ENCODE data around the gene GLRX.
A peak's percentile ranks its signal among the peaks of the same experiment; 100 is the strongest.

GLRX gene

GRCh38 chr5:95810305-95811125 lies 12.0 kb downstream of the GLRX start:
- Mint-ChIP-seq H3K27ac (peak overlapping the region; percentile 66), H3K4me1 (peaks cover 77% of the 10 kb centered on the region), H3K9me3 (no peaks in the 10 kb centered on the region), H3K27me3 (no peaks in the 10 kb centered on the region), H3K36me3 (peaks cover 13% of the 10 kb centered on the region), H3K4me3 (peak overlapping the region; percentile 79)

- Mint-ChIP-seq H3K4me3 (peak overlapping the region; percentile 79), H3K4me1 (peaks cover 67% of the 10 kb centered on the region), H3K9me3 (no peaks in the 10 kb centered on the region), H3K27me3 (no peaks in the 10 kb centered on the region), H3K27ac (peak overlapping the region; percentile 92), H3K36me3 (peaks cover 12% of the 10 kb centered on the region)
These were observed 13.0 kb downstream of the GLRX start for GRCh38 chr5:95809414-95809960.

GRCh38 chr5:95808686-95809413 lies 13.7 kb downstream of the GLRX start:
- Mint-ChIP-seq H3K36me3 (peaks cover 10% of the 10 kb centered on the region), H3K27me3 (no peaks in the 10 kb centered on the region), H3K4me3 (peak overlapping the region; percentile 79), H3K4me1 (peaks cover 60% of the 10 kb centered on the region), H3K27ac (peak overlapping the region; percentile 92), H3K9me3 (no peaks in the 10 kb centered on the region)

DNA sequence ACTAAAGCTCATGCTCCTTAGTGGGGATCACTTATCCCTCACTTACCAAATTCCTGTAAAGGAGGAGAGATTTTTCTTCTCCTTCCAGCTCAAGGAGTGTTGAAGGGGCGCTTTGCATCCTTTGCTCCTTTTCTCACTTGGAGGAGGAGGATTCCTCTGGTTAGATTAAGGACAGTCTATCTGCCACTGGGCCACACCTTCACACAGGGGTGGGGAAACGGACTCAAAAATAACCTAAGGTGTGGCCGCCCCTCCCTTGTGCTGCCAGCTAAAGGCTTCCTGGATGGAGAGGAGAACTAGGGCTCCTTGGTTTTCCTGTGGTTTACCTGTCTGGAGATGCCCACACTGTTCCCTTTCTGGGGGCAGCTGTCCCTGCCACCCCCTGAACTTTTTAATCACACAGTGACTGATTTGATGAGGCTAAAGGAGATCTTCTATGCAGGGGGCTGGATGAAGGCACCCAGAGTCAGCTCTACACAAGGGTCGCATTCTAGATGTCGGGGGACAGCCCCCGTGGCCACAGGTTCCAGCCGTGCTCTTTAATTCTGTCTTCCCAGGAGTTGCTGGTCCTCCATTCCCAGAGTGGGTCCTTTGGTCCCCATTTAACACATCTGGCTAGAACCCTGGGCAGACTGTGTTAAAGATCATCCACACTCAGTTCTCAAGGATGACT lies 14.4 kb downstream of the GLRX start:
- H3K27ac Mint-ChIP-seq, result peak overlapping the region; percentile 92
- peaks cover 6% of the 10 kb centered on the region for H3K36me3 Mint-ChIP-seq
- H3K4me3 Mint-ChIP-seq, result peak overlapping the region; percentile 79
- H3K9me3 Mint-ChIP-seq, result no peaks in the 10 kb centered on the region
- peaks cover 56% of the 10 kb centered on the region for H3K4me1 Mint-ChIP-seq
- no peaks in the 10 kb centered on the region for H3K27me3 Mint-ChIP-seq

DNA sequence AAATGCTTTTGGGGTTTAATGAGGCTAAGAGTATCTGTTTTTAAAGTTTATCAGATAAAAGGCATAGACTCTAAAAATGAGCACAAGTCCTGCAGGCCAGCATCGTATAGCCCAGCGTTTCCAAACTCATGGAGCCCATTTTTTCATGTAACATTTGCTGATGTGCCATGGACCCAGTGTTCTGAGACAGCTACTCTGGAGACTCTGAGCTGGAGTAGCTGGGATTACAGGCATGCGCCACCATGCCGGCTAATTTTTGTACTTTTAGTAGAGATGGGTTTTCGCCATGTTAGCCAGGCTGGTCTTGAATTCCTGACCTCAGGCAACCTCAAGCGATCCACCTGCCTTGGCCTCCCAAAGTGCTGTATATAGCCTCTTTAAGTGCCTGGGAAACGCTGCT lies 15.8 kb downstream of the GLRX start:
- Mint-ChIP-seq H3K27me3 (no peaks in the 10 kb centered on the region), H3K27ac (no peak overlapping the region), H3K9me3 (no peaks in the 10 kb centered on the region), H3K4me1 (peaks cover 42% of the 10 kb centered on the region), H3K36me3 (peaks cover 3% of the 10 kb centered on the region), H3K4me3 (no peak overlapping the region)

- Mint-ChIP-seq H3K27ac (no peak overlapping the region), H3K9me3 (no peaks in the 10 kb centered on the region), H3K27me3 (no peaks in the 10 kb centered on the region), H3K4me3 (no peak overlapping the region), H3K36me3 (peaks cover 3% of the 10 kb centered on the region), H3K4me1 (peaks cover 25% of the 10 kb centered on the region)
These were observed 17.6 kb downstream of the GLRX start for GRCh38 chr5:95804736-95805539.

GRCh38 chr5:95803271-95804148 lies 19.0 kb downstream of the GLRX start:
- H3K36me3 Mint-ChIP-seq, result peaks cover 3% of the 10 kb centered on the region
- peaks cover 11% of the 10 kb centered on the region for H3K4me1 Mint-ChIP-seq
- H3K27me3 Mint-ChIP-seq, result no peaks in the 10 kb centered on the region
- H3K4me3 Mint-ChIP-seq, result no peak overlapping the region
- H3K27ac Mint-ChIP-seq, result no peak overlapping the region
- H3K9me3 Mint-ChIP-seq, result no peaks in the 10 kb centered on the region

GRCh38 chr5:95801961-95802360 lies 20.6 kb downstream of the GLRX start:
- peaks cover 3% of the 10 kb centered on the region for H3K36me3 Mint-ChIP-seq
- no peak overlapping the region for H3K4me3 Mint-ChIP-seq
- no peaks in the 10 kb centered on the region for H3K27me3 Mint-ChIP-seq
- no peak overlapping the region for H3K27ac Mint-ChIP-seq
- no peaks in the 10 kb centered on the region for H3K9me3 Mint-ChIP-seq
- H3K4me1 Mint-ChIP-seq, result no peaks in the 10 kb centered on the region

DNA sequence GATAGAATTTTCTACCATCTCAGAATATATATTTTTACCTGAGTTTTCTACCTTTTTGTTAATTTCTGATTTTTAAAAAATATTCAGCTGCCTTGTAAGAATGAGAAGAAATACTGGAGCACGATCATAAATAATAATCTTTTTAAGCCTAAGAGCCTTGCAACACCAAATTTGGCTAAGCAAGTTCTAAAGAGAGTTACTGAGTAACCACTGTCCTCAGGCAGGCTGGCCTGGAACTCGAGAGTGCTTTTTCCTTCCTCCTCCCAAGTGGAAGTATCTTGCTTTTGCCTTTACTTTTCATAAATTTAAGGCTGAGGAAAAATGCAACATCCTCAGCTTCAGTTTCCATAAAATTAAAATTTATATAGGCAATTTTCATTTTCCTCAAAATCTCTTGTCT lies 21.0 kb downstream of the GLRX start:
- H3K9me3 Mint-ChIP-seq, result no peaks in the 10 kb centered on the region
- H3K4me3 Mint-ChIP-seq, result no peak overlapping the region
- peaks cover 3% of the 10 kb centered on the region for H3K36me3 Mint-ChIP-seq
- H3K27me3 Mint-ChIP-seq, result no peaks in the 10 kb centered on the region
- no peak overlapping the region for H3K27ac Mint-ChIP-seq
- H3K4me1 Mint-ChIP-seq, result no peaks in the 10 kb centered on the region

- Mint-ChIP-seq H3K4me1 (no peaks in the 10 kb centered on the region), H3K27ac (no peak overlapping the region), H3K27me3 (no peaks in the 10 kb centered on the region), H3K4me3 (no peak overlapping the region), H3K36me3 (peaks cover 3% of the 10 kb centered on the region), H3K9me3 (no peaks in the 10 kb centered on the region)
These were observed 22.0 kb downstream of the GLRX start for GRCh38 chr5:95800553-95800952.

DNA sequence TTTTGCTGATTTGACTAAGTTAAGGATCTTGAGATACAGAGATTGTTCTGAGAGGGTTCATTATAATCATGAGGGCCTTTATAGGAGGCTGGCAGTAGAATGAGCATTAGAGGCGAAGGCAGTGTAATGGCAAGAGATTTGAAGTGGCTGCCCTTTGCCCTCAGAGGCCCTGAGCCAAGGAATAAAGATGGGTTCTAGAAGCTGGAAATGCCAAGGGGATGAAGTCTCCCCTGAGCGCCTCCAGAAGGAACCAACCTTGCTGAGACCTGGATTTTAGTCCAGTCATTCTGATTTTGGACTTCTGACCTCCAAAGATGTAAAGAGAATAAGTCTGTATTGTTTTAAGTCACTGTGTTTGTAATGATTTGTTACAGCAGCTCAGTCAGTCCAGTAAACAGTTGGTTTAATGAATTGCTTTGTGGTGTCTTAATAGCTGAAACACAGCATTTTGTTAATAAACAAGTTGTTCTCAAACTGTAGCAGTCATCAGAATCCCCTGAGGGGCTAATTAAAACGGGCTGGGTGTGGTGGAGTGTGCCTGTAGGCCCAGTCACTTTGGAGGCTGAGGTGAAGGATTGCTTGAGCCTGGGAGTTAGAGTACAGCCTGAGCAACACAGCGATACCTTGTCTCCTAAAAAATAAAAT lies 23.2 kb downstream of the GLRX start:
- Mint-ChIP-seq H3K4me3 (no peak overlapping the region), H3K36me3 (peaks cover 2% of the 10 kb centered on the region), H3K27ac (no peak overlapping the region), H3K9me3 (no peaks in the 10 kb centered on the region), H3K4me1 (no peaks in the 10 kb centered on the region), H3K27me3 (no peaks in the 10 kb centered on the region)

- Mint-ChIP-seq H3K4me1 (no peaks in the 10 kb centered on the region), H3K36me3 (no peaks in the 10 kb centered on the region), H3K9me3 (no peaks in the 10 kb centered on the region), H3K27ac (no peak overlapping the region), H3K4me3 (no peak overlapping the region), H3K27me3 (no peaks in the 10 kb centered on the region)
These were observed 24.0 kb downstream of the GLRX start for GRCh38 chr5:95798545-95798944.

GRCh38 chr5:95798048-95798447 lies 24.5 kb downstream of the GLRX start:
- H3K4me1 Mint-ChIP-seq, result no peaks in the 10 kb centered on the region
- no peak overlapping the region for H3K27ac Mint-ChIP-seq

DNA sequence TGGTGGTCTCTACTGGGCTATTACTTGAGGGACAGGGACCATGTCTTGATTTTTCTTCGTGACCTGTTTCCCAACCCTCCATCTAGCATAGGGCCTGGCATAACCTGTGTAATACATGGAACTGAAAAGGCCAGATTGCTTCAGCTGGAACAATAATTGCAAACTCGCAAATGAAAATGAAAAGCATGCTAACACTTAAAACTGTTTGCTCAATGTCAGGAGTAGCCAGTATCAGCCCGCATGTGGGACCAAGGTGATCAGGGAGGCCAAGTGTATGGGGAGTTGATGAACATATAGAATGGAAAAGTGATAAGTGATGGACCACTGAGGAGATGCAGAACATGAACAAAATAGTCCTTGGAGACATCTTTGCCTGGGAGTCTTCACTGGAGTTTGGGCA lies 25.2 kb downstream of the GLRX start:
- Mint-ChIP-seq H3K4me3 (no peak overlapping the region), H3K27ac (no peak overlapping the region), H3K36me3 (no peaks in the 10 kb centered on the region), H3K4me1 (no peaks in the 10 kb centered on the region), H3K27me3 (no peaks in the 10 kb centered on the region), H3K9me3 (no peaks in the 10 kb centered on the region)

More at GRCh38 chr5:95798048-95798447, 24.5 kb downstream of the GLRX start:
- no peaks in the 10 kb centered on the region for H3K36me3 Mint-ChIP-seq
- no peaks in the 10 kb centered on the region for H3K27me3 Mint-ChIP-seq
- H3K4me3 Mint-ChIP-seq, result no peak overlapping the region
- H3K9me3 Mint-ChIP-seq, result no peaks in the 10 kb centered on the region
